ACC112 (cell line): ENCODE data around the gene MIDN.
"Not testable (repeated sequence)": the region's sequence is repeated elsewhere in the genome, so short reads cannot be mapped to it uniquely, and the experiment has no call there.

Source experiments
- H2AFZ ChIP-seq: fragments of 200-600 bp; sonication (generic); one replicate; pipeline ENCODE4 v1.6.0; 2017; ENCODE audit warnings: antibody characterized with exemption, low read length; ENCODE audit not compliant: unreplicated experiment
- H3K27ac ChIP-seq: fragments of 200-600 bp; sonication (generic); 2 replicates; pipeline ENCODE4 v1.5.1; 2014; ENCODE audit warnings: low read depth, mild to moderate bottlenecking, antibody characterized with exemption, low read length, moderate library complexity
- H3K27me3 ChIP-seq: fragments of 200-600 bp; sonication (generic); 2 replicates; pipeline ENCODE4 v1.6.1; 2014; ENCODE audit warnings: mild to moderate bottlenecking, antibody characterized with exemption, low read length, moderate library complexity, mixed read lengths; ENCODE audit not compliant: insufficient read depth
- H3K36me3 ChIP-seq: fragments of 200-600 bp; sonication (generic); 2 replicates; pipeline ENCODE4 v1.6.1; 2016; ENCODE audit warnings: mild to moderate bottlenecking, antibody characterized with exemption, low read length, moderate library complexity, mixed read lengths; ENCODE audit not compliant: insufficient read depth
- H3K4me1 ChIP-seq: fragments of 200-600 bp; sonication (generic); one replicate; pipeline ENCODE4 v1.6.1; 2016; ENCODE audit warnings: low read length, mixed read lengths; ENCODE audit not compliant: insufficient read depth, unreplicated experiment, control insufficient read depth
- H3K4me3 ChIP-seq: fragments of 200-600 bp; sonication (generic); 2 replicates; pipeline ENCODE4 v1.5.1; 2014; ENCODE audit warnings: mild to moderate bottlenecking, low read depth, low read length
- H3K79me2 ChIP-seq: fragments of 200-600 bp; sonication (generic); one replicate; pipeline ENCODE4 v1.6.0; 2016; ENCODE audit warnings: low read length; ENCODE audit not compliant: control insufficient read depth, unreplicated experiment, insufficient read depth

The MIDN gene

GRCh38 chr19:1241417-1242095 lies 6.8 kb upstream of the MIDN start, which contains the start of gene ATP5F1D:
ATP5F1D (plus strand) TSS chr19:1241751; CDS start chr19:1241851, 100 bp downstream.
- no peak within 1 kb of the TSS for H2AFZ ChIP-seq
- H3K79me2 ChIP-seq: peaks cover 16% of the 10 kb centered on the region
- H3K27ac ChIP-seq: no peak within 1 kb of the TSS; the same call in 1 of the 2 replicates
- peak within 1 kb of the TSS; percentile 96 for H3K4me3 ChIP-seq
- no peaks in the 10 kb centered on the region for H3K27me3 ChIP-seq
- H3K4me1 ChIP-seq: peaks cover 26% of the 10 kb centered on the region
- no peaks in the 10 kb centered on the region for H3K36me3 ChIP-seq

GRCh38 chr19:1243768-1244692 lies 4.4 kb upstream of the MIDN start:
- peak overlapping the region; percentile 96 for H3K4me3 ChIP-seq

GRCh38 chr19:1244693-1245451 lies 3.5 kb upstream of the MIDN start:
- H3K36me3 ChIP-seq: no peaks in the 10 kb centered on the region
- H3K79me2 ChIP-seq: peaks cover 19% of the 10 kb centered on the region
- no peaks in the 10 kb centered on the region for H3K27me3 ChIP-seq
- H3K27ac ChIP-seq: peak overlapping the region; percentile 26; the same call in 1 of the 2 replicates
- H3K4me3 ChIP-seq: peak overlapping the region; percentile 96
- H2AFZ ChIP-seq: no peak overlapping the region
- H3K4me1 ChIP-seq: peaks cover 29% of the 10 kb centered on the region

More at GRCh38 chr19:1243768-1244692, 4.4 kb upstream of the MIDN start:
- peaks cover 29% of the 10 kb centered on the region for H3K4me1 ChIP-seq
- H3K79me2 ChIP-seq: peaks cover 16% of the 10 kb centered on the region
- 0 out of 2 replicates have a peak overlapping the region, but pooled peaks have one; percentile 26 for H3K27ac ChIP-seq
- H2AFZ ChIP-seq: no peak overlapping the region
- no peaks in the 10 kb centered on the region for H3K27me3 ChIP-seq
- no peaks in the 10 kb centered on the region for H3K36me3 ChIP-seq

GRCh38 chr19:1245494-1246264 lies 2.7 kb upstream of the MIDN start:
- H3K4me3 ChIP-seq: no peak overlapping the region
- H3K4me1 ChIP-seq: peaks cover 29% of the 10 kb centered on the region
- H3K79me2 ChIP-seq: peaks cover 24% of the 10 kb centered on the region
- H3K27ac ChIP-seq: peak overlapping the region; percentile 26; the same call in 1 of the 2 replicates
- no peaks in the 10 kb centered on the region for H3K27me3 ChIP-seq
- no peak overlapping the region for H2AFZ ChIP-seq
- no peaks in the 10 kb centered on the region for H3K36me3 ChIP-seq

- not testable (repeated sequence) for H3K27ac ChIP-seq, H3K4me3 ChIP-seq, H3K27me3 ChIP-seq, H2AFZ ChIP-seq, H3K36me3 ChIP-seq
- Histone ChIP-seq H3K4me1 (peaks cover 25% of the 10 kb centered on the region), H3K79me2 (peaks cover 32% of the 10 kb centered on the region)
Measured at GRCh38 chr19:1246265-1247087, 1.9 kb upstream of the MIDN start.

- peaks cover 25% of the 10 kb centered on the region for H3K4me1 ChIP-seq
- H3K4me3 ChIP-seq: peak overlapping the region; percentile 94
- H3K27ac ChIP-seq: peak overlapping the region; percentile 97
- peaks cover 27% of the 10 kb centered on the region for H3K79me2 ChIP-seq
- H3K27me3 ChIP-seq: no peaks in the 10 kb centered on the region
- H2AFZ ChIP-seq: no peak overlapping the region
- peaks cover 10% of the 10 kb centered on the region; the same call in 1 of the 2 replicates for H3K36me3 ChIP-seq
Measured at GRCh38 chr19:1247748-1248138, 640 bp upstream of the MIDN start.

- Histone ChIP-seq H3K79me2 (peaks cover 29% of the 10 kb centered on the region), H3K4me3 (peak overlapping the region; percentile 94), H3K27ac (peak overlapping the region; percentile 97), H2AFZ (no peak overlapping the region), H3K4me1 (peaks cover 21% of the 10 kb centered on the region), H3K27me3 (no peaks in the 10 kb centered on the region), H3K36me3 (peaks cover 15% of the 10 kb centered on the region; the same call in 1 of the 2 replicates)
Measured at GRCh38 chr19:1248786-1249297, 459 bp downstream of the MIDN start.

- peaks cover 32% of the 10 kb centered on the region for H3K79me2 ChIP-seq
- no peaks in the 10 kb centered on the region for H3K27me3 ChIP-seq
- H3K27ac ChIP-seq: peak overlapping the region; percentile 98
- no peak overlapping the region for H2AFZ ChIP-seq
- H3K4me3 ChIP-seq: peak overlapping the region; percentile 96
- H3K36me3 ChIP-seq: peaks cover 20% of the 10 kb centered on the region; the same call in 1 of the 2 replicates
- H3K4me1 ChIP-seq: peaks cover 23% of the 10 kb centered on the region
Measured at GRCh38 chr19:1249298-1249989, 1.1 kb downstream of the MIDN start.
